ENCODE measurements around the gene SLAMF9.

GRCh38 chr1:159938905-159939677 lies 14.9 kb downstream of the SLAMF9 start:
- TF ChIP-seq, protein P1, sequence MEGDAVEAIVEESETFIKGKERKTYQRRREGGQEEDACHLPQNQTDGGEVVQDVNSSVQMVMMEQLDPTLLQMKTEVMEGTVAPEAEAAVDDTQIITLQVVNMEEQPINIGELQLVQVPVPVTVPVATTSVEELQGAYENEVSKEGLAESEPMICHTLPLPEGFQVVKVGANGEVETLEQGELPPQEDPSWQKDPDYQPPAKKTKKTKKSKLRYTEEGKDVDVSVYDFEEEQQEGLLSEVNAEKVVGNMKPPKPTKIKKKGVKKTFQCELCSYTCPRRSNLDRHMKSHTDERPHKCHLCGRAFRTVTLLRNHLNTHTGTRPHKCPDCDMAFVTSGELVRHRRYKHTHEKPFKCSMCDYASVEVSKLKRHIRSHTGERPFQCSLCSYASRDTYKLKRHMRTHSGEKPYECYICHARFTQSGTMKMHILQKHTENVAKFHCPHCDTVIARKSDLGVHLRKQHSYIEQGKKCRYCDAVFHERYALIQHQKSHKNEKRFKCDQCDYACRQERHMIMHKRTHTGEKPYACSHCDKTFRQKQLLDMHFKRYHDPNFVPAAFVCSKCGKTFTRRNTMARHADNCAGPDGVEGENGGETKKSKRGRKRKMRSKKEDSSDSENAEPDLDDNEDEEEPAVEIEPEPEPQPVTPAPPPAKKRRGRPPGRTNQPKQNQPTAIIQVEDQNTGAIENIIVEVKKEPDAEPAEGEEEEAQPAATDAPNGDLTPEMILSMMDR (IDR thresholded peaks at IDR 0.05; ENCODE audit: low read length): no peak
- TF ChIP-seq EZH2 (optimal IDR thresholded peaks at IDR 0.05; ENCODE audit: low read depth, low read length): no peak

Measured in MM.1S (cell line).